NCI-H146 treated with DMSO at 0.1 percent for 48 hours (cell line): ENCODE results near the gene GNL1.
"Not testable (repeated sequence)": the region's sequence is repeated elsewhere in the genome, so short reads cannot be mapped to it uniquely, and the experiment has no call there.

Source experiments
- DNase-seq: peaks from one replicate; lab custom pipeline; 2025; ENCODE audit not compliant: unreplicated experiment; lab: John Stamatoyannopoulos, UW

GNL1 gene

GRCh38 chr6:30500421-30501355 is 55.6 kb downstream of the GNL1 start:
- DNase-seq = no peak

- not testable (repeated sequence) for DNase-seq
Measured at GRCh38 chr6:30498705-30499104, 57.6 kb downstream of the GNL1 start.

GRCh38 chr6:30497714-30498113 is 58.6 kb downstream of the GNL1 start:
- DNase-seq = no peak

- not testable (repeated sequence) for DNase-seq
Measured at GRCh38 chr6:30497261-30497599, 59.1 kb downstream of the GNL1 start.

- DNase-seq = no peak
Measured at GRCh38 chr6:30495993-30496392, 60.3 kb downstream of the GNL1 start.

GRCh38 chr6:30495060-30495459 is 61.2 kb downstream of the GNL1 start:
- not testable (repeated sequence) for DNase-seq

- no peak for DNase-seq
Measured at GRCh38 chr6:30494291-30494861, 61.9 kb downstream of the GNL1 start.

- DNase-seq = no peak
Measured at GRCh38 chr6:30493643-30494250, 62.5 kb downstream of the GNL1 start.

GRCh38 chr6:30491991-30492952 is 64.0 kb downstream of the GNL1 start:
- DNase-seq = no peak
